Keratinocyte (primary cell): ENCODE data around the gene PSAP. TPM values are rescaled to one million over a fixed set of nuclear protein-coding genes. Genes with fewer than 3 reads are reported as not detected.

ENCODE experiments used
- DNase-seq: peaks from one replicate; pipeline ENCODE4 v3.0.0-alpha.2; 2011; ENCODE audit warnings: low read depth, missing footprints, low spot score
- FAIRE-seq: peaks from 2 replicates; lab custom pipeline; 2011; peaks lifted over from hg19 to GRCh38; lab: Jason Lieb, UNC
- H2AFZ ChIP-seq: 2 replicates; pipeline ENCODE4 v1.6.0; 2012; ENCODE audit warnings: low read length, control low read depth, inconsistent platforms; ENCODE audit not compliant: control insufficient read depth
- H3K27ac ChIP-seq: 2 replicates; pipeline ENCODE4 v1.5.1; 2011; ENCODE audit warnings: low read length; ENCODE audit not compliant: control insufficient read depth, insufficient read depth
- H3K27me3 ChIP-seq: 3 replicates; pipeline ENCODE4 v1.6.0; 2011; ENCODE audit warnings: low read length; ENCODE audit not compliant: control insufficient read depth, insufficient read depth; ENCODE audit errors: extremely low read depth
- H3K36me3 ChIP-seq, 2 experiments: 2 replicates in 1 of 2; 3 replicates in 1 of 2; pipeline ENCODE4 v1.5.1; 2011; ENCODE audit warnings: low read length in 2 of 2, mild to moderate bottlenecking in 1 of 2; ENCODE audit not compliant: control insufficient read depth in 2 of 2, insufficient read depth in 2 of 2; ENCODE audit errors: extremely low read depth in 1 of 2
- H3K4me1 ChIP-seq: 3 replicates; pipeline ENCODE4 v1.5.1; 2011; ENCODE audit warnings: low read length; ENCODE audit not compliant: control insufficient read depth, insufficient read depth; ENCODE audit errors: extremely low read depth
- H3K4me2 ChIP-seq: 3 replicates; pipeline ENCODE4 v1.6.0; 2011; ENCODE audit warnings: low read depth, low read length; ENCODE audit not compliant: control insufficient read depth, insufficient read depth; ENCODE audit errors: extremely low read depth
- H3K4me3 ChIP-seq, 3 experiments: fragments of 200-600 bp in 1 of 3; sonication (generic) in 1 of 3; 2 replicates in 2 of 3; 3 replicates in 1 of 3; pipeline ENCODE4 v1.5.1; 2011 to 2016; ENCODE audit warnings: low read length in 3 of 3, mild to moderate bottlenecking in 3 of 3, control low read depth in 2 of 3, inconsistent platforms in 1 of 3, low read depth in 1 of 3, mixed read lengths in 1 of 3, mixed run types in 1 of 3, moderate library complexity in 1 of 3; ENCODE audit not compliant: control insufficient read depth in 2 of 3, insufficient read depth in 2 of 3; ENCODE audit errors: extremely low read depth in 1 of 3
- H3K79me2 ChIP-seq: 2 replicates; pipeline ENCODE4 v1.6.0; 2012; ENCODE audit warnings: low read length; ENCODE audit not compliant: control insufficient read depth, insufficient read depth
- H3K9ac ChIP-seq: 3 replicates; pipeline ENCODE4 v1.6.0; 2011; ENCODE audit warnings: low read length; ENCODE audit not compliant: control insufficient read depth, insufficient read depth; ENCODE audit errors: extremely low read depth
- H3K9me1 ChIP-seq: 3 replicates; pipeline ENCODE4 v1.6.0; 2011; ENCODE audit warnings: low read length; ENCODE audit not compliant: control insufficient read depth, insufficient read depth; ENCODE audit errors: extremely low read depth
- H3K9me3 ChIP-seq: 2 replicates; pipeline ENCODE4 v1.5.1; 2012; ENCODE audit warnings: low read depth, low read length; ENCODE audit not compliant: control insufficient read depth
- H4K20me1 ChIP-seq: 3 replicates; pipeline ENCODE4 v1.6.0; 2011; ENCODE audit warnings: low read length; ENCODE audit not compliant: control insufficient read depth, insufficient read depth; ENCODE audit errors: extremely low read depth
- CTCF ChIP-seq, 3 experiments: IDR thresholded peaks in 1 of 3; conservative IDR thresholded peaks in 1 of 3; optimal IDR thresholded peaks in 1 of 3; 2 replicates in 2 of 3; 3 replicates in 1 of 3; pipeline versions ENCODE3 to v1.5.1; 2011; ENCODE audit warnings: low read length in 3 of 3, mild to moderate bottlenecking in 3 of 3, moderate library complexity in 2 of 3, control low read depth in 1 of 3, inconsistent platforms in 1 of 3; ENCODE audit not compliant: insufficient read depth in 2 of 3; ENCODE audit errors: extremely low read depth in 1 of 3
- EZH2 ChIP-seq: IDR thresholded peaks from one replicate; pipeline ENCODE4 v1.6.1; 2012; ENCODE audit warnings: inconsistent platforms, mild to moderate bottlenecking, low read length, moderate library complexity
- dilution Hi-C: fragments of 300-500 bp; cut with MboI; formaldehyde crosslinking; loops from one replicate; pipeline ENCODE4 v1.7.0; 2020; ENCODE audit warnings: low sequenced_read_pairs; ENCODE audit not compliant: extremely low pct_ligation_motif_present
- polyA plus RNA-seq, 5 experiments: library from polyadenylated mRNA; depleted of rRNA in 3 of 5; stranded (reverse) in 3 of 5; stranded (forward) in 1 of 5; unstranded in 1 of 5; fragments of >200 nt; gene quantifications; 1 replicate in 1 of 5; 2 replicates in 3 of 5; 3 replicates in 1 of 5; pipeline versions ENCODE4 v1.2.1 to v1.2.3, GENCODE V29; 2011 to 2012; ENCODE audit warnings: missing spikeins in 2 of 5, low read depth in 1 of 5, low replicate concordance in 1 of 5

PSAP gene
- polyA plus RNA-seq, 1 donor (not counting 4 experiments of a cell fraction or from before 2014, with no cell fraction given), result 1,075 TPM

DNA sequence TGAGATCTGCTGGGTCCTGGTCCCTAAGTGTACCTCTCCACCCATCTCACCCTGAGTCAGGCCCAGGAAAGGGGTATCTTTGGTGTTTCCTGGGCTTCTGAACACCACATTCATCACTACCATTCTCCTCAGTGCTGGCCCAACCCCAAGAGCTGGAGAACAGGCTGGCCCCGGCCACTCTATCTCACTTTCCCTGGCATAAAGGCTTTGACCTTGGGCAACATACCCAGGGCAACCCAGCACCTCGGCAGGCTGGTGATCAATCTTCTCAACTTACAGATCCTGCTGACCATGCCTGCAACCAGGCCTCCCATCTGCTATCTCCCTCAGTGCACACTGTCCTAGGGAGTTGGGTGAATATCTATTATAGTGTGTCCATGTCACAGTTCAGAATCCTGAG, 79.8 kb downstream of the PSAP start:
- H2AFZ ChIP-seq, result no peak overlapping the region
- H3K9me3 ChIP-seq, result no peaks in the 10 kb centered on the region
- no peak overlapping the region for H3K4me2 ChIP-seq
- no peaks in the 10 kb centered on the region for H3K27me3 ChIP-seq
- FAIRE-seq, result no peak
- no peaks in the 10 kb centered on the region for H3K36me3 ChIP-seq
- DNase-seq, result no peak
- dilution Hi-C loops, result no loop called here
- no peaks in the 10 kb centered on the region for H3K9me1 ChIP-seq
- peaks cover 3% of the 10 kb centered on the region for H3K79me2 ChIP-seq
- TF ChIP-seq CTCF (optimal IDR thresholded peaks at IDR 0.05 in 1 of 3, IDR thresholded peaks at IDR 0.05 in 1 of 3, conservative IDR thresholded peaks at IDR 0.05 in 1 of 3; ENCODE audit: extremely low read depth in 1 of 3, insufficient read depth in 2 of 3, low read length in 3 of 3), result no peak
- TF ChIP-seq EZH2, result no peak
- H4K20me1 ChIP-seq, result no peaks in the 10 kb centered on the region
- H3K4me3 ChIP-seq, result no peak overlapping the region
- H3K4me1 ChIP-seq, result peaks cover 49% of the 10 kb centered on the region
- H3K9ac ChIP-seq, result no peak overlapping the region
- H3K27ac ChIP-seq, result no peak overlapping the region

GRCh38 chr10:71770789-71771188, 80.3 kb downstream of the PSAP start:
- no peaks in the 10 kb centered on the region for H3K9me1 ChIP-seq
- no peaks in the 10 kb centered on the region for H3K27me3 ChIP-seq
- no peaks in the 10 kb centered on the region for H3K9me3 ChIP-seq
- FAIRE-seq (no peak), DNase-seq (no peak)
- peaks cover 3% of the 10 kb centered on the region for H3K79me2 ChIP-seq
- no peak overlapping the region for H2AFZ ChIP-seq
- H3K36me3 ChIP-seq, result no peaks in the 10 kb centered on the region
- H3K4me2 ChIP-seq, result no peak overlapping the region
- H3K4me3 ChIP-seq, result no peak overlapping the region
- H3K9ac ChIP-seq, result no peak overlapping the region
- H3K27ac ChIP-seq, result no peak overlapping the region
- dilution Hi-C loops, result no loop called here
- TF ChIP-seq CTCF (optimal IDR thresholded peaks at IDR 0.05 in 1 of 3, IDR thresholded peaks at IDR 0.05 in 1 of 3, conservative IDR thresholded peaks at IDR 0.05 in 1 of 3; ENCODE audit: extremely low read depth in 1 of 3, insufficient read depth in 2 of 3, low read length in 3 of 3) (no peak), EZH2 (no peak)
- H4K20me1 ChIP-seq, result no peaks in the 10 kb centered on the region
- H3K4me1 ChIP-seq, result peaks cover 52% of the 10 kb centered on the region
